Measurements from ENCODE around the gene MED20.

- TF ChIP-seq CTCF (IDR thresholded peaks at IDR 0.05) (no peak), POLR2AphosphoS5 (IDR thresholded peaks at IDR 0.05; ENCODE audit: low read depth, low read length) (no peak), SIN3A (IDR thresholded peaks at IDR 0.05; ENCODE audit: borderline replicate concordance, insufficient read depth, low read depth, low read length) (no peak), TCF7L2 (IDR thresholded peaks at IDR 0.05; ENCODE audit: low read depth, low read length) (no peak), REST (IDR thresholded peaks at IDR 0.05; ENCODE audit: insufficient read depth in 1 of 2, low read depth in 2 of 2, low read length in 1 of 2) (no peak)
These were observed 43.4 kb upstream of the MED20 start for GRCh38 chr6:41964201-41964887.

All from Panc1 (cell line).